ENCODE results near the gene PEMT.

Gene PEMT

DNA sequence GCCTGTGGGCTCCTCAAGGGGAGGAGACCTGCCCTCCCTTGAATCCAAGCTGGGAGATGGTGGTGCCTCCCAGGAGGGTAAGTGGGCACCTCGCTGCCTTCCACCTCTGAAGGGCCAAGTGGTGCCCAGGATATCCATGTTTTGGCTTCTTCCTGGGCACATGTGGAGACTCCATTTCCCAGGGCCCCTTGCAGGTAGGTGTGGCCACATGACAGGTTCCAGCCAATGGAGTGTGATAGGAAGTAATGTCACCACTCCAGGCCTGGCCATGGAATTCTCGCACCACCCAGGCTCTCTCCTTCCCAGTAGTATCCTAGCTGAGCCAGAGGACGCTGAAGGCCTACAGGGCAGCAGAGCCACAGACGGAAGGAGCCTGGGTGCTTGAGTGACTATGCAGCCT lies 17.6 kb upstream of the PEMT start:
- Histone ChIP-seq H3K9ac (ENCODE audit: low read length) (no peak overlapping the region), H4K20me1 (ENCODE audit: insufficient read depth, low read length) (no peaks in the 10 kb centered on the region), H3K36me3 (ENCODE audit: insufficient read depth, low read length) (no peaks in the 10 kb centered on the region; the same call in 1 of the 2 replicates), H3K4me2 (ENCODE audit: low read length) (no peak overlapping the region), H3F3A (ENCODE audit: insufficient read depth, low read length) (no peaks in the 10 kb centered on the region), H3K9me3 (ENCODE audit: low read length) (no peaks in the 10 kb centered on the region), H3K4me3 (ENCODE audit: low read depth, low read length, poor library complexity, severe bottlenecking) (no peak overlapping the region), H3K27me3 (ENCODE audit: insufficient read depth, low read length) (no peaks in the 10 kb centered on the region), H3K27ac (ENCODE audit: low read depth, low read length, poor library complexity, severe bottlenecking) (no peak overlapping the region), H3K9me2 (ENCODE audit: low read depth, low read length) (no peaks in the 10 kb centered on the region), H2AFZ (ENCODE audit: low read length) (no peak overlapping the region), H3K79me2 (ENCODE audit: insufficient read depth, low read length) (no peaks in the 10 kb centered on the region), H3K4me1 (ENCODE audit: insufficient read depth, low read length, severe bottlenecking) (no peaks in the 10 kb centered on the region)
- TF ChIP-seq, protein P1, sequence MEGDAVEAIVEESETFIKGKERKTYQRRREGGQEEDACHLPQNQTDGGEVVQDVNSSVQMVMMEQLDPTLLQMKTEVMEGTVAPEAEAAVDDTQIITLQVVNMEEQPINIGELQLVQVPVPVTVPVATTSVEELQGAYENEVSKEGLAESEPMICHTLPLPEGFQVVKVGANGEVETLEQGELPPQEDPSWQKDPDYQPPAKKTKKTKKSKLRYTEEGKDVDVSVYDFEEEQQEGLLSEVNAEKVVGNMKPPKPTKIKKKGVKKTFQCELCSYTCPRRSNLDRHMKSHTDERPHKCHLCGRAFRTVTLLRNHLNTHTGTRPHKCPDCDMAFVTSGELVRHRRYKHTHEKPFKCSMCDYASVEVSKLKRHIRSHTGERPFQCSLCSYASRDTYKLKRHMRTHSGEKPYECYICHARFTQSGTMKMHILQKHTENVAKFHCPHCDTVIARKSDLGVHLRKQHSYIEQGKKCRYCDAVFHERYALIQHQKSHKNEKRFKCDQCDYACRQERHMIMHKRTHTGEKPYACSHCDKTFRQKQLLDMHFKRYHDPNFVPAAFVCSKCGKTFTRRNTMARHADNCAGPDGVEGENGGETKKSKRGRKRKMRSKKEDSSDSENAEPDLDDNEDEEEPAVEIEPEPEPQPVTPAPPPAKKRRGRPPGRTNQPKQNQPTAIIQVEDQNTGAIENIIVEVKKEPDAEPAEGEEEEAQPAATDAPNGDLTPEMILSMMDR (IDR thresholded peaks at IDR 0.05; ENCODE audit: low read length) = no peak
- no peak for TF ChIP-seq EZH2 (IDR thresholded peaks at IDR 0.05; ENCODE audit: borderline replicate concordance, low read length)

DNA sequence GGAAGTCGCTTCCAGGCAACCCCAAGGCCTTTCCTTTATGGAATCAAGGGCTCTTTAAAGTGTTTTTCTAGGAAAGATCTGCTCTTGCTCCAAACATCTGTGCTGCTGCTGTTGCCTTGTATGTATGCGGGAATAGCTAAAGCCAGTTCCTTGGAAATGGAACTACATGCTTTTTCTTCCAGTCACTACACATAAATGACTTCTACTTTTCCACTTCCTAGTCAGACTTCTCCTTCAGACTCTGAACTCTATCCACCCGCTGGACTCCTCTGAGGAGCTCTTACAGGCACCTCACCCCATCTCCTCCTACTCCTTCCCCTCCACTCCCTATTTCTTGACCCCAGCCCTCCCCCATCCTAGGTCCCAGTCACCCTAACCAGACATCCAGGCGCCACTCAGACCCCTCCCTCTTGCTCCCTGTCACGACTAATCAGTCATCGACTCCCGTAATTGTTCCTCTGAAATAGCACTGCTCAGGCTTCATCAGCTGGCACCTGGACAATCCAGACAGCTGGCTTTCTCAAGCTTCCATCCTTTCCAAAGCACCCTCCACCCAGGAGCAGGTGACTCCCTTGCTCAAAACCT lies 15.0 kb upstream of the PEMT start:
- H3F3A ChIP-seq (ENCODE audit: insufficient read depth, low read length) = no peaks in the 10 kb centered on the region
- no peaks in the 10 kb centered on the region for H3K4me1 ChIP-seq (ENCODE audit: insufficient read depth, low read length, severe bottlenecking)
- no peak overlapping the region for H3K27ac ChIP-seq (ENCODE audit: low read depth, low read length, poor library complexity, severe bottlenecking)
- no peak for TF ChIP-seq EZH2 (IDR thresholded peaks at IDR 0.05; ENCODE audit: borderline replicate concordance, low read length)
- TF ChIP-seq, protein P1 (IDR thresholded peaks at IDR 0.05; ENCODE audit: low read length) = no peak
- H3K4me2 ChIP-seq (ENCODE audit: low read length) = no peak overlapping the region
- no peaks in the 10 kb centered on the region for H3K9me2 ChIP-seq (ENCODE audit: low read depth, low read length)
- H2AFZ ChIP-seq (ENCODE audit: low read length) = no peak overlapping the region
- no peak overlapping the region for H3K4me3 ChIP-seq (ENCODE audit: low read depth, low read length, poor library complexity, severe bottlenecking)
- no peaks in the 10 kb centered on the region for H3K9me3 ChIP-seq (ENCODE audit: low read length)
- no peaks in the 10 kb centered on the region for H3K27me3 ChIP-seq (ENCODE audit: insufficient read depth, low read length)
- H3K9ac ChIP-seq (ENCODE audit: low read length) = no peak overlapping the region
- H4K20me1 ChIP-seq (ENCODE audit: insufficient read depth, low read length) = no peaks in the 10 kb centered on the region
- no peaks in the 10 kb centered on the region for H3K79me2 ChIP-seq (ENCODE audit: insufficient read depth, low read length)
- no peaks in the 10 kb centered on the region; the same call in 1 of the 2 replicates for H3K36me3 ChIP-seq (ENCODE audit: insufficient read depth, low read length)

DNA sequence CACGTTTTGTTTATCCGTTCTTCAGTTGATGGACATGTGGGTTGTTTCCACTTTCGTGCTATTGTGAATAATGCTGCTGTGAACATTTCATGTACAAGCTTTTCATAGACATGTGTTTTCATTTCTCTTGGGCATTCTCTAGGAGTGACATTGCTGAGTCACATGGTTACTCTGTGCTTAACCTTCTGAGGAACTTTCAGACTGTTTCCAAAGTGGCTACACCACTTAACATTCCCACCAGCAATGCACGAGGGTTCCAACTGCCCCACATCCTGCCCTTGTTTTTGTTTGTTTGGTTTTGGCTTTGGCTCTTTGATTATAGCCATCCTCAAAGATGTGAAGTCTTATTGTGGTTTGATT lies 14.2 kb upstream of the PEMT start:
- Histone ChIP-seq H3K27ac (ENCODE audit: low read depth, low read length, poor library complexity, severe bottlenecking) (no peak overlapping the region), H3K27me3 (ENCODE audit: insufficient read depth, low read length) (no peaks in the 10 kb centered on the region), H3K36me3 (ENCODE audit: insufficient read depth, low read length) (no peaks in the 10 kb centered on the region; the same call in 1 of the 2 replicates), H3K9me3 (ENCODE audit: low read length) (no peaks in the 10 kb centered on the region), H3K4me1 (ENCODE audit: insufficient read depth, low read length, severe bottlenecking) (no peaks in the 10 kb centered on the region), H3K4me3 (ENCODE audit: low read depth, low read length, poor library complexity, severe bottlenecking) (no peak overlapping the region), H3K79me2 (ENCODE audit: insufficient read depth, low read length) (no peaks in the 10 kb centered on the region), H3K4me2 (ENCODE audit: low read length) (no peak overlapping the region), H3F3A (ENCODE audit: insufficient read depth, low read length) (no peaks in the 10 kb centered on the region), H3K9ac (ENCODE audit: low read length) (no peak overlapping the region), H2AFZ (ENCODE audit: low read length) (no peak overlapping the region), H3K9me2 (ENCODE audit: low read depth, low read length) (no peaks in the 10 kb centered on the region), H4K20me1 (ENCODE audit: insufficient read depth, low read length) (no peaks in the 10 kb centered on the region)
- no peak for TF ChIP-seq EZH2 (IDR thresholded peaks at IDR 0.05; ENCODE audit: borderline replicate concordance, low read length)
- TF ChIP-seq, protein P1 (IDR thresholded peaks at IDR 0.05; ENCODE audit: low read length) = no peak
